Measurements from ENCODE around the gene SOX13.

The SOX13 gene

GRCh38 chr1:204132718-204133117, 59.8 kb downstream of the SOX13 start:
- DNase-seq, result no peak

- DNase-seq, result no peak
Measured at GRCh38 chr1:204134103-204134502, 61.2 kb downstream of the SOX13 start.

- DNase-seq, result no peak
Measured at GRCh38 chr1:204136814-204137213, 63.9 kb downstream of the SOX13 start.

- DNase-seq, result no peak
Measured at GRCh38 chr1:204139088-204139487, 66.2 kb downstream of the SOX13 start.

- DNase-seq, result no peak
Measured at GRCh38 chr1:204139952-204140351, 67.0 kb downstream of the SOX13 start.

GRCh38 chr1:204141131-204141530, 68.2 kb downstream of the SOX13 start:
- DNase-seq, result no peak

GRCh38 chr1:204142032-204142974, 69.4 kb downstream of the SOX13 start:
- no peak for DNase-seq

- DNase-seq, result no peak
Measured at GRCh38 chr1:204143276-204144041, 70.5 kb downstream of the SOX13 start.

DNA sequence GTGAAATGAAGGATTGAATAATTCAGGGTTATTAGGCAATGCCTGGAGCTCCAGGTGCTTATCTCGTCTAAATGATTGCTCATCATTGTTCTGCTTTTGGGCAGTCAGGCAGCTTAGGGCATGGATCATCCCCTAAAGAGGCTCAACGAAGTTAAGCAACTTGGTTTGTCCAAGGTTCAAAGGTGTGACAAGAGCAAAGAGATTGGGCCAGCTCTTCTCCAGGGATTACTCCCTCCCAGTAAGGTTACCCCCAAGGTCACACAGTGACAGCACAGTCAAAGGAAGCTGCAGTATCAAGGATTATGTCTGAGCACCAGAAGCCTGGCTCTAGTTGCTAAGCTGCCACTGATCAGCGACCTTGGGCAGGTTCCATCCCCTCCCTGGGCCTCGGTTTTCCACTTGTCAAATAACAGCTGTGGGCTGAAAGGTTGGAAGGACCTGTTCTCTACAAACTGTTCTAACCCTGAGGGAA, 72.2 kb downstream of the SOX13 start:
- no peak for DNase-seq

- no peak for DNase-seq
Measured at GRCh38 chr1:204146309-204146708, 73.4 kb downstream of the SOX13 start.

DNA sequence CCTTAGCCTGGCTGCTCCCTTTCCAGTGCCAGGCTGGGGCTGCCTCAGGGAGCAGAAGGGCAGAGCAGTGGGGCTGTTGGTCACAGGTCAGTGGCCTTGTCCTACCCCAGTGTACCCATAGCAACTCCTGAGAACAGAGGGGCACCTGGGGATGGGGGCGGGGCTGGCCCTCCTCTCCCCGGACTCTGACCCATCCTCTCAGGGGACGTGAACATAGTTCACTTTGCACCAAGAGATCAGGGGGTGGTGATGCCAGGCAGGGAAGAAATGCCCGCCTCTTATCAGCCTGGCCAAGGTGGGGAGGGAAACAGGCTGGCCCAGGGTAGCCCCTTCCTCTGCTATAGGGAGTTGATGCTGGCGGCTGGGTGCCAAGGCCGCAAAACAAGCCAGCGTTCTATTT, 74.0 kb downstream of the SOX13 start:
- no peak for DNase-seq

GRCh38 chr1:204147406-204148383, 74.8 kb downstream of the SOX13 start:
- no peak for DNase-seq

GRCh38 chr1:204149107-204149506, 76.2 kb downstream of the SOX13 start:
- DNase-seq, result no peak

DNA sequence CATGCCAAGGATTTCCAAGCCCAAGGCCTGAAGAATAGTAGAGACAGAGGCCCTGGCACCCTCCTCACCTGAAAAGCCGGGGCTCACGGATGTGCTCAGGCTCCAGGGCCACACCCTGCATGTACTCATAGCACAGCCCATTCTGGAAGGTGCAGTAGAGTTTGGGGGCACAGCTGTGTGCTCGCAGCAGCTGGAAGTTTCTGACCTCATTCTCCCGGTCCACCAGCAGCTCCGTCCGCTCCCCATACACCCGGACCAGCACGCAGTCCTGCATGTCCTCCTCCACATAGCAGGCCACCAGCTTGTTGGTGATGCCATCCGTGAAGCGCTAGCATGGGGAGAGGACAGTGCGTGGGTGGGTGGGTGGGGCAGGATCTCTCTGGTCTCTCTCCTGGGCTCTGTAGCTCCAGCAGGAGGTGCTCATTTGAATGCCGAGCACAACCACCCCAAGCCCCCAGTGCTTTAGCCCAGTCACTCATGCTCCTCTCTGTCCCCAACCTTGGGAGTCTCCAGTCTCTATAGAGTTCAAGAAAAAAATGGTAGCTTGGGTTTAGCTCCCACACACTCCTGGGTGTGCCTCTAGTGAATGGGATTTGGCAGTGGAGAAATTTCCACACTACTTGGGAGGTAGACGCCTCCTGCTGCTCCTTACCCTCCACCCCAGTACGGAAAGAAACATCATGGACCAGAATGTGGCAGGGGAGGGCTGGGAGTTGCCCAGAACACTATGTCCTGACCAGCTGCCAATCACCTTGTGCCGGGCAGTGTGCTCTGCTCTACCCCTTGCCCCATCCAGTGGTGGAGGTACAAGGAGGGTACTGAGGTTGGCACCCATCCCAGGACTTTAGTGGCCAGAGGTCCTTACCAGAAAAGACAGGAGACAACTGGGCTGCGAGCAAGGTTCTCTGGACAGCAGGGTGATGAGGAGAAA, 77.0 kb downstream of the SOX13 start:
- DNase-seq, result no peak

DNA sequence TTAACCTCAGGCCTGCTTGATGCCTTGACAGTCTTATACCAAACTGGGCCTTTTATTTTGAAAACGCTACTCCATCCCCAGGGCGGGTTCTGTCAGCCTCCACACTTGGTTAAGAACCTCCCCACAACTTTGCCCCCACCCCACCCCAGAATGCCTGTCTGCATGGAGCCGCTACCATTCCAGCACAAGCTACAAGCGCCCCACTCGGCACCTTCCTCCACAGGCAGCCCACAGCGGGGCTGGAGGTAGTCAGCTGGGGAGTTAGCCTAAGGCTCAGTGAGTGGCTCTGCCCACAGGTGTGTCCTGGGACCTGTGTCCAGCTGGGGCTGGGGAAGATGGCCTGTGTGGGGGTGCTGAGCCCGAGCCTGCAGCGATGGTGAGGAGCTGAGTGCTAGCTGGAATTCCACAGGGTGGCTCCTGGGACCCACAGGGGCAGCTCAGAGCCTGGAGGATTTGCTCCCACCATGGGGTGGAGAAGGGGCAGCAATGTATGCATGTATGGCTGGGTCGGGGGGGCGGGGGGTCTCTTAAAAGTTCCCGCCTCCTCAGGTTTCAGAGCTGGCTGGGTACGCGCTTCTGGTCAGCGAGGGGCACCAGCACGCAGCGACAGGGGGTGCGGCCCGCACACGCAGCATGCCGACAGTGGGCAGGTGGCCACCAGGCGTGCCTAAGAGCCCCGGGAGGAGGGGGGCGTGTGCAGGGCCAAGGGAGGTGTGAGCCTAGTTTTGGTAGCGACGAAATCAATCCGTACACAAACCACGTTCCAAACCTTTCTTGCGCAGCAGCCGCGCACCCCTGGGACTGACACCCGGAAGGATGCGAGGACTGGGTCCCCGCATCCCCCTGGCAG, 78.0 kb downstream of the SOX13 start:
- DNase-seq, result no peak

GRCh38 chr1:204151552-204152309, 78.8 kb downstream of the SOX13 start, which contains the start of gene ETNK2:
Gene ETNK2, minus strand, starts transcription at chr1:204152044. Its CDS starts 192 bp downstream, at chr1:204151852.
- DNase-seq, result peak; percentile 56

GRCh38 chr1:204152310-204153044, 79.6 kb downstream of the SOX13 start:
- no peak for DNase-seq

DNA sequence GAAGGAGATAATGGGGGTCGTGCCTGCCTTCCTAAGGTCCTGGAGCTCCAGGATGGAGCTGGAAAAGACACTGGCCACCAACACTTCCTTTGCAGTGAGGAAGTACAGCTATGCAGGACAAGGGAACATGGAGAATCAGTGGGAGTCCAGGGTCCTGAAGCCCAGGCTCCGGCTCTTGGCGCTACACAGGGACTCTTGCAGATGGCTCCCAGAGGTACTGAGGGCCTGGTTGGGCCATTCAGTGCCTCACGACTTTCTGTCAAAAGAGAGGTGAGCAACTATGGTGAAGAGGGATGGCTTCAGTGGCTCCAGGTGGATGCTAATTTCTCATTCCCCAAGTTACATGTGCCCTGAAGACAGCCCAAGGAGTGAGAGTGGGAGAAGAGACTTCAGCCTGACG, 80.8 kb downstream of the SOX13 start:
- DNase-seq, result no peak
